Vagina (tissue), 2 donors: Measurements from ENCODE around the gene DNAH9. TPM values are rescaled to one million over a fixed set of nuclear protein-coding genes. Genes with fewer than 3 reads are reported as not detected.

Experiments used
- DNase-seq, 2 donors: peaks; one replicate each; pipeline ENCODE4 v3.0.0-alpha.2; 2017; ENCODE audit errors: extremely low spot score in 2 of 2
- H3K27ac ChIP-seq: fragments of 200-600 bp; sonication (generic); one replicate; pipeline ENCODE4 v1.5.1; 2019
- H3K27me3 ChIP-seq: fragments of 200-600 bp; sonication (generic); one replicate; pipeline ENCODE4 v1.5.1; 2019
- H3K36me3 ChIP-seq, 2 donors: fragments of 200-600 bp; sonication (generic); one replicate each; pipeline ENCODE4 v1.5.1; 2017 to 2019
- H3K4me1 ChIP-seq: fragments of 200-600 bp; sonication (generic); one replicate; pipeline ENCODE4 v1.5.1; 2019
- H3K4me3 ChIP-seq, 2 donors: fragments of 200-600 bp; sonication (generic); 1 replicate in 1 of 2; 2 replicates in 1 of 2; pipeline ENCODE4 v1.5.1; 2016 to 2019
- H3K9me3 ChIP-seq: fragments of 200-600 bp; sonication (generic); one replicate; pipeline ENCODE4 v1.5.1; 2019
- CTCF ChIP-seq, 3 experiments: fragments of 450-650 bp in 2 of 3; fragments of 200-600 bp in 1 of 3; sonication (generic) in 1 of 3; IDR thresholded peaks; one replicate each; pipeline ENCODE4 v1.5.1; 2017 to 2019; ENCODE audit warnings: antibody characterized with exemption in 3 of 3, mild to moderate bottlenecking in 2 of 3, moderate library complexity in 2 of 3
- POLR2A ChIP-seq, 2 donors: fragments of 450-650 bp; IDR thresholded peaks; one replicate each; pipeline ENCODE4 v1.6.1; 2017; ENCODE audit warnings: antibody characterized with exemption in 2 of 2, mild to moderate bottlenecking in 2 of 2, moderate library complexity in 2 of 2
- POLR2AphosphoS5 ChIP-seq, 2 donors: sonication (generic); formaldehyde crosslinking; IDR thresholded peaks; one replicate each; pipeline ENCODE4 v1.9.0; 2017; ENCODE audit warnings: antibody characterized with exemption in 2 of 2, mild to moderate bottlenecking in 2 of 2, low read depth in 1 of 2; ENCODE audit not compliant: insufficient read depth in 1 of 2
- intact Hi-C: fragments of 100-400 bp; cut with DNase I; formaldehyde crosslinking; loops from one replicate; pipeline ENCODE4 v1.15.1; 2023
- total RNA-seq: library from RNA; depleted of rRNA; stranded (reverse); fragments of >200 nt; gene quantifications from one replicate; pipeline ENCODE4 v1.2.3, GENCODE V29; 2016

Gene DNAH9
- total RNA-seq, 1 donor from 2014 or later = not detected

DNA sequence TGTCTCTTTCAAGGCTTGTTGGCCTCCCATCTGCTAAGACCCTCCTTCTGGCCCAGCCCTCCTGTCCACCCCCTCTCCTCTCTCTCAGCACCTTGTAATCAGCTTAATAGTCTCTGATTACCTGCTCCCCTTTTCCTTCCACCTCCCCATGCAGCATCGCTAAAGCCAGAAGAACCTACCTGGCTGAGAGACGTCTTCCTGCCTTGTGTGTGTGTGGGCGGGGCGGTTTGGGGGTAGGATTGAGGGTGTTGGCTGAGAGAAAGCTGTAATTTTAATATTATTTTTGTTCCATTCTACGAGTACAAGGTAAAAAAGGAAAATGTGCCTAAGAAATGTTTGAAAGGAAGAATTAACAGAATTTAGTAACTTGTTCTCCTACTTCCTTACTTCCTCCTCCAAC lies 3.4 kb downstream of the DNAH9 start:
- Histone ChIP-seq H3K27ac (no peak overlapping the region), H3K4me3 (no peak overlapping the region), H3K4me1 (peaks cover 4% of the 10 kb centered on the region), H3K27me3 (no peaks in the 10 kb centered on the region), H3K36me3 (no peaks in the 10 kb centered on the region), H3K9me3 (no peaks in the 10 kb centered on the region)
- DNase-seq = peak in 1 of 2 donors; percentile 42
- TF ChIP-seq POLR2AphosphoS5 (IDR thresholded peaks at IDR 0.05; ENCODE audit: insufficient read depth in 1 of 2, low read depth in 1 of 2) = no peak
- no peak for TF ChIP-seq POLR2A (IDR thresholded peaks at IDR 0.05)
- TF ChIP-seq CTCF (IDR thresholded peaks at IDR 0.05) = no peak
- intact Hi-C loops = no loop called here

DNA sequence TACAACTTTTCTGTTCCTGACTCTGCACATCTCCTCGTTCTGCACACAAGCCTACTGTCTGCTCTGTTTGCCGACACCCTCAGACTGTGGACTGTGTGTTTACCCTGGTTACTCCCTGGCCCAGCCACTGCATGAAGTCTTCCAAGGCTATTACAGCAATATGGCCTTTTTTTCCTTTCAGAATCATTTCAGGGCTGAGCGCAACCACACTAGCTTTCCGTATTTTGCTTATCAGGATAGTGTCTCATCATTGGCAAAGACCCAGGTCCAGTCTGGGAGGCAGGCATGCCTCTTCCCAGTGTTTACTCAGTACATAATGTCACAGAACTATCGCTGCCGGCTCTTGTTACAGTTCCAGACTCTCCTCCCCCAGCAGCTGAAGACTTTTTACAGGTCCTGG lies 10.1 kb downstream of the DNAH9 start:
- TF ChIP-seq POLR2A (IDR thresholded peaks at IDR 0.05) (no peak), CTCF (IDR thresholded peaks at IDR 0.05) (no peak), POLR2AphosphoS5 (IDR thresholded peaks at IDR 0.05; ENCODE audit: insufficient read depth in 1 of 2, low read depth in 1 of 2) (peak in 1 of 2 donors; percentile 48)
- Histone ChIP-seq H3K4me1 (peaks cover 8% of the 10 kb centered on the region), H3K27me3 (no peaks in the 10 kb centered on the region), H3K36me3 (no peaks in the 10 kb centered on the region), H3K27ac (peak overlapping the region; percentile 36), H3K9me3 (no peaks in the 10 kb centered on the region), H3K4me3 (no peak overlapping the region)
- intact Hi-C loops = no loop called here
- DNase-seq = no peak

DNA sequence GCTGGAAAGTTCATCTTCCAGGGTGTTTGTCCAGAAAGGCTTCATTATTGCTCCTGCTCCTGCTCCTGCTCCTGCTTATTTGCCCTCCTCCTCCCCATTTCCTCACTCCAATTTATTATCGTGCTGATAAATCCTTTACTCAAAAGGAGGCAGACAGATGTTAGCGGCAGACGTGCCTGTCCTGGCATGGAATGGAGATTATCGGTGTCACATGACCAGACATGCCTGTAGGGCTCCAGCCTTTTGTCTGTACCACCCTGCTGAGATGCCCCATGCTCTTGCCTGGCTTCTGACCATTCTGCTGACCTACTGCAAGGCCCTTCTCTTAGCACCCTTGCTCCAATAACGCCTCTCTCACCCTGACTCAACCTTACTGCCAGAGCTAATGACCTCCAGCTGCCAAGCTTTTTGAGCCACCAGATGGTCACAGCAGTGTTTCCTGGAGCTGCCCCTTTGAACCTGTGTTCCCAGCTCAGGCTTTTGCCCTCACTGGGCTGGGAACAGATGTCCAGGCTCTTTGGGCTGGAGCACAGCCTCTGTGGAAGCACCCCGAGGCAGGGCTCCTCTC lies 12.8 kb downstream of the DNAH9 start:
- TF ChIP-seq POLR2AphosphoS5 (IDR thresholded peaks at IDR 0.05; ENCODE audit: insufficient read depth in 1 of 2, low read depth in 1 of 2) (no peak), POLR2A (IDR thresholded peaks at IDR 0.05) (no peak), CTCF (IDR thresholded peaks at IDR 0.05) (no peak)
- Histone ChIP-seq H3K9me3 (no peaks in the 10 kb centered on the region), H3K36me3 (no peaks in the 10 kb centered on the region), H3K4me3 (no peak overlapping the region), H3K27me3 (no peaks in the 10 kb centered on the region), H3K27ac (no peak overlapping the region), H3K4me1 (peaks cover 8% of the 10 kb centered on the region)
- intact Hi-C loops = no loop called here
- no peak for DNase-seq

DNA sequence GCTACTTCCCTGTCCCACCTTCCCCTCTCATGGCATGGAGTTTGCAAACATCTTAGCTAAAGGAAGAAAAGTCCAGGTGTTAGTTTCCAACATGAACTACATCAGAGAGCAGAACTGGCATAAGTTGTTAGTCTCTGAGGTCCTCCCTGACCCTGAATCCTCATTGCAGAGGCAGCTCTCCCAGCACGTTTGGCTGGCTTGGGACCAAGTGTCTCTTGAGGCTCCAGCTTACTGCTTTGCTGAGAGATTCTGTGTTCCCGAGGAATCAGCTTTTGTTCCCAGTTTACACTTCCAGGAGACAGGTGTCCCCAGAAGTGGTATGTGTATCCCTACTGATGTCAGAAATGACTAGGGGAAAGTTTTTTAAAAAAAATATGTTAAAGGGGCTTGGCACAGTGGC lies 14.7 kb downstream of the DNAH9 start:
- Histone ChIP-seq H3K4me3 (no peak overlapping the region), H3K27me3 (no peaks in the 10 kb centered on the region), H3K9me3 (no peaks in the 10 kb centered on the region), H3K4me1 (peaks cover 8% of the 10 kb centered on the region), H3K36me3 (no peaks in the 10 kb centered on the region), H3K27ac (no peak overlapping the region)
- intact Hi-C loops = no loop called here
- no peak for TF ChIP-seq CTCF (IDR thresholded peaks at IDR 0.05)
- no peak for TF ChIP-seq POLR2A (IDR thresholded peaks at IDR 0.05)
- TF ChIP-seq POLR2AphosphoS5 (IDR thresholded peaks at IDR 0.05; ENCODE audit: insufficient read depth in 1 of 2, low read depth in 1 of 2) = no peak
- no peak for DNase-seq

DNA sequence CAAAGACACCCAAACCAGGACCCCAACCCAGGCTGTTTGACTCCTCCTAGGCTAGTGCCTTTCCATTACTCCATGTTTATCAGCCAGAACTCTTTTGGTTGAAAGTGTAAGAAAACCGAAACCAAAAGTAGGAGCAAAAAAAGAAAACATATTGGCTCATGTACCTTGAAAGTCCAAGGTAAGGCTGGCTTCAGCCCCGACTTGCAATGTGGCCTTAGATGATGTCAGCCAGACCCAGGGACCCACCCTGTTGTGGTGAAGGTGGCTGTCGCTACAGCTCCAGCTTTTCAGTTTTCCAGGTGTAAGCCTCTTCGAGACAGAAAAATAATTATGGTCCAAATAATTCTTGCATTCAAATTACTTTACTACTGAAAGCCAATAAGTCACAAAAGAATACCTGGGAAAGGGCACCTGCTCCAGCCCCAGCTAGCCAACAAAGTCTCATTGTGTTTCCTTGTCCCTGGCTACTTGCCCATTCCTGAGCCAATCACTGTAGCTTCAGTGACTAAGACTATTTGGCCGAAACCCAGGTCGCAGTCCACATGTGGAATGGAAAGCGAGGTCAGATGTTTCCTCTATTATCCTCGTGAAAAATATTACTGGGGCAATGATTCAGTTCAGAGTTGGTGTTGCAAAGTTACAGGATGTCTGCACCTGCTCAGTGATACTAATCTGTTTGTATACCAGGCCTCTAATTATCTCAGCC lies 20.7 kb downstream of the DNAH9 start:
- H3K27me3 ChIP-seq = no peaks in the 10 kb centered on the region
- TF ChIP-seq CTCF (IDR thresholded peaks at IDR 0.05) (no peak), POLR2AphosphoS5 (IDR thresholded peaks at IDR 0.05; ENCODE audit: insufficient read depth in 1 of 2, low read depth in 1 of 2) (peak in 1 of 2 donors; percentile 39), POLR2A (IDR thresholded peaks at IDR 0.05) (no peak)
- H3K36me3 ChIP-seq = no peaks in the 10 kb centered on the region
- no peak overlapping the region for H3K27ac ChIP-seq
- no peak for DNase-seq
- no peak overlapping the region for H3K4me3 ChIP-seq
- H3K9me3 ChIP-seq = no peaks in the 10 kb centered on the region
- intact Hi-C loops = no loop called here
- no peaks in the 10 kb centered on the region for H3K4me1 ChIP-seq
